H9 (cell line): ENCODE measurements around the gene GARIN1A. TPM values are rescaled to one million over a fixed set of nuclear protein-coding genes. Genes with fewer than 3 reads are reported as not detected.

ENCODE experiments used
- DNase-seq: peaks from one replicate; pipeline ENCODE4 v3.0.0-alpha.2; 2017
- H2AFZ ChIP-seq: one replicate; pipeline ENCODE4 v1.6.1; 2013; ENCODE audit warnings: mild to moderate bottlenecking, low read length, control low read depth, moderate library complexity
- H2AK5ac ChIP-seq: 2 replicates; pipeline ENCODE4 v1.6.1; 2013; ENCODE audit warnings: low read length, control low read depth, mixed read lengths; ENCODE audit not compliant: insufficient read length
- H2BK120ac ChIP-seq: one replicate; pipeline ENCODE4 v1.6.1; 2013; ENCODE audit warnings: low read depth, mild to moderate bottlenecking, low read length, control low read depth, inconsistent platforms; ENCODE audit not compliant: poor library complexity, severe bottlenecking
- H2BK12ac ChIP-seq: 2 replicates; pipeline ENCODE4 v1.6.1; 2013; ENCODE audit warnings: low read length, control low read depth, mixed read lengths, low read depth; ENCODE audit not compliant: insufficient read length
- H2BK15ac ChIP-seq: 2 replicates; pipeline ENCODE4 v1.6.1; 2013; ENCODE audit warnings: low read depth, low read length, control low read depth
- H2BK20ac ChIP-seq: one replicate; pipeline ENCODE4 v1.6.1; 2013; ENCODE audit warnings: low read depth, mild to moderate bottlenecking, low read length, control low read depth, inconsistent platforms; ENCODE audit not compliant: poor library complexity, severe bottlenecking
- H2BK5ac ChIP-seq: 2 replicates; pipeline ENCODE4 v1.6.1; 2013; ENCODE audit warnings: low read length, control low read depth, mixed read lengths; ENCODE audit not compliant: insufficient read length
- H3K14ac ChIP-seq: 2 replicates; pipeline ENCODE4 v1.6.1; 2013; ENCODE audit warnings: low read length, control low read depth; ENCODE audit not compliant: insufficient read depth
- H3K18ac ChIP-seq: 2 replicates; pipeline ENCODE4 v1.6.1; 2013; ENCODE audit warnings: low read depth, mild to moderate bottlenecking, mixed read lengths, low read length, control low read depth; ENCODE audit not compliant: insufficient read length
- H3K23ac ChIP-seq: 2 replicates; pipeline ENCODE4 v1.6.1; 2013; ENCODE audit warnings: low read length, control low read depth, mixed read lengths, low read depth; ENCODE audit not compliant: insufficient read length
- H3K23me2 ChIP-seq: 2 replicates; pipeline ENCODE4 v1.6.1; 2013; ENCODE audit warnings: low read depth, mild to moderate bottlenecking, mixed read lengths, low read length, control low read depth; ENCODE audit not compliant: insufficient read length, poor library complexity, severe bottlenecking
- H3K27ac ChIP-seq: 2 replicates; pipeline ENCODE4 v1.5.1; 2013; ENCODE audit warnings: low read length, control low read depth, mixed read lengths, low read depth; ENCODE audit not compliant: insufficient read length
- H3K27me3 ChIP-seq: 2 replicates; pipeline ENCODE4 v1.6.1; 2013; ENCODE audit warnings: low read length, control low read depth, inconsistent platforms; ENCODE audit not compliant: insufficient read depth
- H3K4ac ChIP-seq: 2 replicates; pipeline ENCODE4 v1.6.1; 2013; ENCODE audit warnings: low read depth, mild to moderate bottlenecking, control low read depth, inconsistent platforms, low read length, moderate library complexity
- H3K4me1 ChIP-seq: 2 replicates; pipeline ENCODE4 v1.6.1; 2013; ENCODE audit warnings: low read length, control low read depth, inconsistent platforms; ENCODE audit not compliant: insufficient read depth
- H3K4me2 ChIP-seq: 2 replicates; pipeline ENCODE4 v1.6.1; 2013; ENCODE audit warnings: low read length, control low read depth, mixed read lengths; ENCODE audit not compliant: insufficient read length, insufficient read depth
- H3K56ac ChIP-seq: 2 replicates; pipeline ENCODE4 v1.6.1; 2013; ENCODE audit warnings: low read depth, mild to moderate bottlenecking, mixed read lengths, low read length, control low read depth; ENCODE audit not compliant: insufficient read length
- H3K79me1 ChIP-seq: 2 replicates; pipeline ENCODE4 v1.6.1; 2013; ENCODE audit warnings: low read depth, mild to moderate bottlenecking, moderate library complexity, low read length, control low read depth, inconsistent platforms; ENCODE audit not compliant: insufficient read depth, poor library complexity, severe bottlenecking
- H3K79me2 ChIP-seq: 2 replicates; pipeline ENCODE4 v1.6.1; 2013; ENCODE audit warnings: low read length, control low read depth, inconsistent platforms; ENCODE audit not compliant: insufficient read depth
- H3K9ac ChIP-seq: 2 replicates; pipeline ENCODE4 v1.6.1; 2013; ENCODE audit warnings: low read length, control low read depth, mixed read lengths; ENCODE audit not compliant: insufficient read length; ENCODE audit errors: extremely low read depth
- H3K9me3 ChIP-seq: one replicate; pipeline ENCODE4 v1.6.1; 2013; ENCODE audit warnings: low read depth, low read length, inconsistent platforms; ENCODE audit not compliant: control insufficient read depth
- H3T11ph ChIP-seq: one replicate; pipeline ENCODE4 v1.6.1; 2013; ENCODE audit warnings: mild to moderate bottlenecking, low read length, control low read depth, inconsistent platforms
- H4K20me1 ChIP-seq: one replicate; pipeline ENCODE4 v1.6.1; 2013; ENCODE audit not compliant: control insufficient read depth, insufficient read length, insufficient read depth
- H4K5ac ChIP-seq: 2 replicates; pipeline ENCODE4 v1.6.1; 2013; ENCODE audit warnings: low read depth, mild to moderate bottlenecking, mixed read lengths, low read length, control low read depth; ENCODE audit not compliant: insufficient read length
- H4K8ac ChIP-seq: replicated peaks from 2 replicates; pipeline ENCODE4 v1.6.1; 2013; ENCODE audit warnings: low read length, control low read depth, mixed read lengths, low read depth; ENCODE audit not compliant: insufficient read length
- H4K91ac ChIP-seq: 2 replicates; pipeline ENCODE4 v1.6.1; 2013; ENCODE audit warnings: low read depth, mild to moderate bottlenecking, moderate library complexity, mixed read lengths, low read length, control low read depth; ENCODE audit not compliant: insufficient read length
- H3K27ac Mint-ChIP-seq, 3 experiments: 2 replicates in 2 of 3; 3 replicates in 1 of 3; pipeline ENCODE4 v1.8.0; 2020 to 2021; ENCODE audit warnings: mixed read lengths in 3 of 3, mild to moderate bottlenecking in 1 of 3, moderate library complexity in 1 of 3
- H3K27me3 Mint-ChIP-seq: 2 replicates; pipeline ENCODE4 v1.8.0; 2021; ENCODE audit warnings: low read depth, mild to moderate bottlenecking, moderate library complexity, mixed read lengths
- H3K36me3 Mint-ChIP-seq, 3 experiments: 2 replicates in 2 of 3; 3 replicates in 1 of 3; pipeline ENCODE4 v1.8.0; 2020 to 2021; ENCODE audit warnings: low read depth in 3 of 3, mixed read lengths in 3 of 3; ENCODE audit not compliant: insufficient read depth in 1 of 3
- H3K4me1 Mint-ChIP-seq, 2 experiments: 2 replicates each; pipeline ENCODE4 v1.8.0; 2020; ENCODE audit warnings: mixed read lengths in 2 of 2
- H3K4me3 Mint-ChIP-seq, 2 experiments: 2 replicates in 1 of 2; 3 replicates in 1 of 2; pipeline ENCODE4 v1.8.0; 2020 to 2021; ENCODE audit warnings: mild to moderate bottlenecking in 2 of 2, mixed read lengths in 2 of 2, moderate library complexity in 1 of 2
- H3K9me3 Mint-ChIP-seq, 2 experiments: 2 replicates in 1 of 2; 3 replicates in 1 of 2; pipeline ENCODE4 v1.8.0; 2020; ENCODE audit warnings: mild to moderate bottlenecking in 2 of 2, mixed read lengths in 2 of 2, moderate library complexity in 1 of 2
- CTCF ChIP-seq: fragments of 200-600 bp; sonication (generic); conservative IDR thresholded peaks from 3 replicates; pipeline ENCODE4 v1.8.0; 2021; ENCODE audit warnings: antibody characterized with exemption, mild to moderate bottlenecking
- WGBS: extraction: QIAGEN DNeasy Blood & Tissue Kit; methylation state at CpG from one replicate; pipeline ENCODE4 v1.1.7; 2013; ENCODE audit warnings: missing lambda C conversion rate, low lambda C conversion rate, mixed read lengths; ENCODE audit not compliant: insufficient read length; ENCODE audit errors: extremely low coverage; 5-methylcytosine and 5-hydroxymethylcytosine counted together
- total RNA-seq: library from RNA; stranded (reverse); gene quantifications from 2 replicates; pipeline ENCODE4 v1.2.1, GENCODE V29; 2021

The GARIN1A gene
- total RNA-seq, 1 experiment from 2014 or later: 0.98 TPM

GRCh38 chr7:128687131-128687530 lies 15.0 kb downstream of the GARIN1A start:
- H3K9me3 Mint-ChIP-seq: peaks cover 8 to 11% of the 10 kb centered on the region in 2 experiments; a peak in 4 of 5 replicates
- peaks cover 0 to 2% (median 0%) of the 10 kb centered on the region in 3 experiments; a peak in 3 of 7 replicates for H3K36me3 Mint-ChIP-seq
- Histone ChIP-seq H3K27me3 (no peaks in the 10 kb centered on the region), H2BK5ac (no peak overlapping the region), H2BK20ac (no peak overlapping the region), H2BK12ac (no peak overlapping the region), H2AFZ (no peak overlapping the region), H3K4me2 (no peak overlapping the region), H3K23ac (no peak overlapping the region), H4K8ac (no peak overlapping the region), H3K79me2 (no peaks in the 10 kb centered on the region), H4K5ac (no peak overlapping the region), H3K23me2 (no peaks in the 10 kb centered on the region), H3K9ac (no peak overlapping the region), H3K18ac (no peak overlapping the region), H3K27ac (no peak overlapping the region), H3K79me1 (no peaks in the 10 kb centered on the region), H3T11ph (no peak overlapping the region), H3K4ac (no peak overlapping the region), H3K56ac (no peak overlapping the region), H2BK120ac (no peak overlapping the region), H4K20me1 (no peaks in the 10 kb centered on the region), H3K4me1 (no peaks in the 10 kb centered on the region), H3K9me3 (no peaks in the 10 kb centered on the region), H2BK15ac (no peak overlapping the region), H2AK5ac (no peak overlapping the region), H4K91ac (no peak overlapping the region), H3K14ac (no peak overlapping the region)
- no CpG with 5 or more reads among the region's 3 CpGs for whole genome bisulfite sequencing
- H3K4me1 Mint-ChIP-seq: peaks cover 6 to 8% of the 10 kb centered on the region in 2 experiments
- no peak for DNase-seq
- peaks cover 7% of the 10 kb centered on the region for H3K27me3 Mint-ChIP-seq
- TF ChIP-seq CTCF: no peak
- no peak overlapping the region for H3K27ac Mint-ChIP-seq
- H3K4me3 Mint-ChIP-seq: no peak overlapping the region
